PC-9 (cell line): Measurements from ENCODE around the gene HAUS6. TPM values are rescaled to one million over a fixed set of nuclear protein-coding genes. Genes with fewer than 3 reads are reported as not detected.
A peak's percentile ranks its signal among the peaks of the same experiment; 100 is the strongest.
"Not testable (repeated sequence)": the region's sequence is repeated elsewhere in the genome, so short reads cannot be mapped to it uniquely, and the experiment has no call there.

Experiments used
- BruUV-seq: library from RNA; stranded (reverse); fragments of 400-500 nt; replicated peaks from 2 replicates; lab custom pipeline; 2021; lab: Mats Ljungman, UMichigan
- CTCF ChIA-PET: fragments of 300-600 bp; sonication (Branson Sonifier 250); formaldehyde crosslinking; loops from one replicate; lab custom pipeline; 2022; ENCODE audit warnings: antibody characterized with exemption; lab: Charles Lee
- POLR2A ChIA-PET: fragments of 300-600 bp; sonication (Branson Sonifier 250); formaldehyde crosslinking; loops from one replicate; lab custom pipeline; 2022; ENCODE audit warnings: antibody characterized with exemption; ENCODE audit not compliant: unreplicated experiment; lab: Charles Lee
- DNase-seq, 2 experiments: peaks; one replicate each; pipeline versions ENCODE4 v3.0.0 to v3.0.0-alpha.2; 2015 to 2022; ENCODE audit warnings: mixed read lengths in 1 of 2
- H2AFZ ChIP-seq: fragments of 200-600 bp; sonication (generic); 2 replicates; pipeline ENCODE4 v1.8.1; 2017; ENCODE audit warnings: antibody characterized with exemption
- H3F3A ChIP-seq: fragments of 200-600 bp; sonication (generic); 2 replicates; pipeline ENCODE4 v1.8.1; 2017; ENCODE audit warnings: antibody characterized with exemption, mild to moderate bottlenecking, low read depth; ENCODE audit not compliant: insufficient read depth
- H3K27ac ChIP-seq: fragments of 200-600 bp; sonication (generic); 2 replicates; pipeline ENCODE4 v1.6.1; 2016; ENCODE audit warnings: mixed run types
- H3K27me3 ChIP-seq: fragments of 200-600 bp; sonication (generic); 2 replicates; pipeline ENCODE4 v1.6.1; 2016; ENCODE audit warnings: low read depth, mixed run types; ENCODE audit not compliant: insufficient read depth
- H3K36me3 ChIP-seq: fragments of 200-600 bp; sonication (generic); 2 replicates; pipeline ENCODE4 v1.6.1; 2016; ENCODE audit warnings: low read depth, mixed run types
- H3K4me1 ChIP-seq: fragments of 200-600 bp; sonication (generic); replicated peaks from 2 replicates; pipeline ENCODE4 v1.6.1; 2016; ENCODE audit warnings: mixed run types; ENCODE audit not compliant: insufficient read depth
- H3K4me2 ChIP-seq: fragments of 200-600 bp; sonication (generic); 2 replicates; pipeline ENCODE4 v1.6.1; 2017; ENCODE audit warnings: mixed run types
- H3K4me3 ChIP-seq: fragments of 200-600 bp; sonication (generic); 2 replicates; pipeline ENCODE4 v1.6.1; 2016; ENCODE audit warnings: mixed run types
- H3K79me2 ChIP-seq: fragments of 200-600 bp; sonication (generic); 2 replicates; pipeline ENCODE4 v1.6.1; 2017; ENCODE audit warnings: low read depth, mixed run types
- H3K9me2 ChIP-seq: fragments of 200-600 bp; sonication (generic); 2 replicates; pipeline ENCODE4 v1.8.1; 2017; ENCODE audit warnings: mild to moderate bottlenecking; ENCODE audit not compliant: insufficient read depth
- H3K9me3 ChIP-seq: fragments of 200-600 bp; sonication (generic); 2 replicates; pipeline ENCODE4 v1.8.1; 2016; ENCODE audit warnings: low read depth; ENCODE audit not compliant: insufficient read depth
- H4K20me1 ChIP-seq: fragments of 200-600 bp; sonication (generic); 2 replicates; pipeline ENCODE4 v1.8.1; 2017; ENCODE audit not compliant: insufficient read depth
- EZH2 ChIP-seq: fragments of 200-600 bp; sonication (generic); IDR thresholded peaks from 2 replicates; pipeline ENCODE4 v1.8.0; 2017; ENCODE audit warnings: antibody characterized with exemption, low read depth
- intact Hi-C: fragments of 100-400 bp; cut with micrococcal nuclease; formaldehyde crosslinking; loops from one replicate; pipeline ENCODE4 v1.10.0; 2022; ENCODE audit not compliant: unreplicated experiment
- total RNA-seq: library from RNA; stranded (reverse); gene quantifications from 2 replicates; pipeline ENCODE4 v1.2.3, GENCODE V29; 2021
- TF ChIP-seq, protein P1 (sequence below): fragments of 200-600 bp; sonication (generic); conservative IDR thresholded peaks from 2 replicates; pipeline ENCODE4 v1.6.1; 2017; ENCODE audit warnings: mixed run types, antibody characterized with exemption, mild to moderate bottlenecking, moderate library complexity

The HAUS6 gene
- total RNA-seq, 1 experiment from 2014 or later = 19.1 TPM

- Histone ChIP-seq H3K79me2 (peaks cover 40% of the 10 kb centered on the region), H3K9me3 (no peaks in the 10 kb centered on the region), H4K20me1 (no peaks in the 10 kb centered on the region), H2AFZ (no peak overlapping the region), H3K4me2 (peak overlapping the region; percentile 73), H3K4me1 (peaks cover 10% of the 10 kb centered on the region), H3K36me3 (no peaks in the 10 kb centered on the region), H3K27me3 (no peaks in the 10 kb centered on the region), H3K4me3 (peak overlapping the region; percentile 64), H3K27ac (no peak overlapping the region), H3K9me2 (no peaks in the 10 kb centered on the region), H3F3A (0 out of 2 replicates have a peak, but pooled peaks cover 3% of the 10 kb centered on the region)
- intact Hi-C loops = no loop called here
- CTCF ChIA-PET = no interaction called here
- BruUV-seq = no TSS peak
- TF ChIP-seq EZH2 = no peak
- TF ChIP-seq, protein P1, sequence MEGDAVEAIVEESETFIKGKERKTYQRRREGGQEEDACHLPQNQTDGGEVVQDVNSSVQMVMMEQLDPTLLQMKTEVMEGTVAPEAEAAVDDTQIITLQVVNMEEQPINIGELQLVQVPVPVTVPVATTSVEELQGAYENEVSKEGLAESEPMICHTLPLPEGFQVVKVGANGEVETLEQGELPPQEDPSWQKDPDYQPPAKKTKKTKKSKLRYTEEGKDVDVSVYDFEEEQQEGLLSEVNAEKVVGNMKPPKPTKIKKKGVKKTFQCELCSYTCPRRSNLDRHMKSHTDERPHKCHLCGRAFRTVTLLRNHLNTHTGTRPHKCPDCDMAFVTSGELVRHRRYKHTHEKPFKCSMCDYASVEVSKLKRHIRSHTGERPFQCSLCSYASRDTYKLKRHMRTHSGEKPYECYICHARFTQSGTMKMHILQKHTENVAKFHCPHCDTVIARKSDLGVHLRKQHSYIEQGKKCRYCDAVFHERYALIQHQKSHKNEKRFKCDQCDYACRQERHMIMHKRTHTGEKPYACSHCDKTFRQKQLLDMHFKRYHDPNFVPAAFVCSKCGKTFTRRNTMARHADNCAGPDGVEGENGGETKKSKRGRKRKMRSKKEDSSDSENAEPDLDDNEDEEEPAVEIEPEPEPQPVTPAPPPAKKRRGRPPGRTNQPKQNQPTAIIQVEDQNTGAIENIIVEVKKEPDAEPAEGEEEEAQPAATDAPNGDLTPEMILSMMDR = no peak
- DNase-seq = no peak
- POLR2A ChIA-PET = no interaction called here
These were observed 1.5 kb downstream of the HAUS6 start for GRCh38 chr9:19101203-19101602.

DNA sequence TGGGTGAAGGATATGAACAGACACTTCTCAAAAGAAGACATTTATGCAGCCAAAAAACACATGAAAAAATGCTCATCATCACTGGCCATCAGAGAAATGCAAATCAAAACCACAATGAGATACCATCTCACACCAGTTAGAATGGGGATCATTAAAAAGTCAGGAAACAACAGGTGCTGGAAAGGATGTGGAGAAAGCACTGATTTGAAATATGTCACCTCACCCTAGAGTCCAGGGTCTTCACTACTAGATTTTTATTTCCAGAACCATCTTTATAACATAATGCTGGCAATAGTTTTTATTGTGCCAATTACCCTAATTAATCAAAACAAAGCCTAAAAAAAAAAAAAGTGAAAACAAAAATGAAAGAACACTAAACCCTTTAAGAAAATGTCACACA is 5.3 kb downstream of the HAUS6 start:
- CTCF ChIA-PET, POLR2A ChIA-PET, H3K27ac ChIP-seq, BruUV-seq, H3K4me2 ChIP-seq, H4K20me1 ChIP-seq, H3K36me3 ChIP-seq, DNase-seq, H3K4me3 ChIP-seq, H3K27me3 ChIP-seq, intact Hi-C loops, H3K9me2 ChIP-seq, H3F3A ChIP-seq, H3K9me3 ChIP-seq, H2AFZ ChIP-seq: not testable (repeated sequence)
- peaks cover 38% of the 10 kb centered on the region for H3K79me2 ChIP-seq
- H3K4me1 ChIP-seq = peaks cover 10% of the 10 kb centered on the region

DNA sequence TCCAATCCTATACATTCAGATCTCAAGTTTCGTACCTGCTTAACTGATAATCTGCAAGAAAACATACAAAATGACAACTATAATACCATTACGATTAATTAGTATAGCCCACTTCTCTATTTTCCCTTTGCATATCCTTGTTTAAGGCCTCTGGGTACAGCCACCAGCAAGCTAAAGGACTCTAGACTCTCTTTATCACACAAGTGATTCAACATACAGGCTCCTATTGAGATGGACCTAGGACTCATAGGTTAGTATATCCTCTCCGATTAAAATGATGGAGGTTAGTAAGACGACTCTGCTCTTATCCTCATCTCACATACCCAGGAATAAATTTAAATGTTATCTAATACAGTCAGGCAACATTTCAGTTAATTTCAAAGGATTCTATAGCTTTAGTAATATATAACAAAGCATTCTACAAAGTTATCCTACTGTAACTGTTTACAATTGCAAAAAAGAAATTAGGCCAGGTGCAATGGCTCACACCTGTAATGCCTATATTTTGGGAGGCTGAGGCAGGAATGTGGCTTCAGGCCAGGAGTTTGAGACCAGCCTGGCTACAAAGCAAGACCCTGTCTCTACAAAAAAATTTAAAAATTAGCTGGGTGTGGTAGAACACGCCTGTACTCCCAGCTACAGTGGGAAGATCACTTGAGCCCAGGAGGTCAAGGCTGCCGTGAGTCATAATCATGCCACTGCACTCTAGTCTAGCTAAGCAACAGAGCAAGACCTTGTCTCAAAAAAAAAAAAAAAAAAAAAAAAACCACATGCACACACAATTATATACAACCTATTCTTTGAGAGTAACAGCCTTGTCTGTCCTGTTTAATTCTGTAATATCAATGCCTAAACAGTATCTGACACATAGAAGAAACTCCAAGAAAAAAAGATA is 15.4 kb downstream of the HAUS6 start:
- peak in 1 of 2 experiments; percentile 10 for DNase-seq
- Histone ChIP-seq H3K4me2 (no peak overlapping the region), H4K20me1 (no peaks in the 10 kb centered on the region), H3K27ac (no peak overlapping the region), H3K4me1 (no peaks in the 10 kb centered on the region), H3K9me2 (no peaks in the 10 kb centered on the region), H3K9me3 (no peaks in the 10 kb centered on the region), H2AFZ (no peak overlapping the region), H3K4me3 (no peak overlapping the region), H3K27me3 (no peaks in the 10 kb centered on the region), H3K79me2 (no peaks in the 10 kb centered on the region), H3K36me3 (peaks cover 11% of the 10 kb centered on the region; the same call in 1 of the 2 replicates), H3F3A (no peaks in the 10 kb centered on the region)
- no TSS peak for BruUV-seq
- TF ChIP-seq, protein P1 = no peak
- TF ChIP-seq EZH2 = no peak
- CTCF ChIA-PET = no interaction called here
- POLR2A ChIA-PET = interaction anchor here (0.5 to 0.6 kb wide), 2 partner anchors 146 to 259 kb away, joined by 4 read pairs; no protein-coding TSS in a partner anchor
- intact Hi-C loops = loop anchor here (5.0 kb wide), 2 partner anchors 35 to 85 kb away; no protein-coding TSS in a partner anchor
